HEK293 (cell line): Measurements from ENCODE around the gene PXDC1.

ENCODE experiments used
- CTCF ChIP-seq: fragments of 450-650 bp; formaldehyde crosslinking; IDR thresholded peaks from 2 replicates; pipeline ENCODE4 v1.5.1; 2016; ENCODE audit warnings: missing biosample characterization, missing genetic modification characterization
- PATZ1 ChIP-seq: fragments of 450-650 bp; formaldehyde crosslinking; IDR thresholded peaks from 2 replicates; pipeline ENCODE4 v1.5.1; 2016; ENCODE audit warnings: missing biosample characterization, missing genetic modification characterization
- PBX3 ChIP-seq: sonication (generic); formaldehyde crosslinking; IDR thresholded peaks from 2 replicates; pipeline ENCODE4 v1.8.1; 2022; ENCODE audit warnings: mild to moderate bottlenecking, moderate library complexity, missing genetic modification reagents
- REST ChIP-seq: fragments of 450-650 bp; formaldehyde crosslinking; IDR thresholded peaks from 2 replicates; pipeline ENCODE4 v1.5.1; 2016; ENCODE audit warnings: missing biosample characterization, missing genetic modification characterization
- YY1 ChIP-seq: fragments of 450-650 bp; formaldehyde crosslinking; IDR thresholded peaks from 2 replicates; pipeline ENCODE4 v1.5.1; 2018; ENCODE audit warnings: missing biosample characterization, missing genetic modification characterization
- ZNF112 ChIP-seq: fragments of 450-650 bp; formaldehyde crosslinking; IDR thresholded peaks from 2 replicates; pipeline ENCODE4 v1.5.0; 2017; ENCODE audit warnings: missing biosample characterization, missing genetic modification characterization
- ZNF362 ChIP-seq: fragments of 450-650 bp; formaldehyde crosslinking; IDR thresholded peaks from 2 replicates; pipeline ENCODE4 v1.5.1; 2016; ENCODE audit warnings: missing biosample characterization, missing genetic modification characterization
- ZNF366 ChIP-seq: fragments of 450-650 bp; formaldehyde crosslinking; conservative IDR thresholded peaks from 2 replicates; pipeline ENCODE4 v1.5.1; 2016; ENCODE audit warnings: missing biosample characterization, missing genetic modification characterization
- ZNF629 ChIP-seq: fragments of 450-650 bp; formaldehyde crosslinking; IDR thresholded peaks from 2 replicates; pipeline ENCODE4 v1.5.1; 2017; ENCODE audit warnings: missing biosample characterization, missing genetic modification characterization
- ZNF692 ChIP-seq: fragments of 450-650 bp; formaldehyde crosslinking; IDR thresholded peaks from 2 replicates; pipeline ENCODE4 v1.5.1; 2016; ENCODE audit warnings: missing biosample characterization, missing genetic modification characterization

- TF ChIP-seq ZNF366 (tag by site-specific recombination) (no peak), CTCF (tag by site-specific recombination) (no peak), ZNF362 (no peak), ZNF629 (tag by site-specific recombination) (no peak), REST (tag by site-specific recombination) (no peak), ZNF112 (tag by site-specific recombination) (no peak), YY1 (tag by site-specific recombination) (no peak), PBX3 (CRISPR knock-in tag) (no peak), PATZ1 (no peak), ZNF692 (no peak)
These were observed 37.7 kb upstream of the PXDC1 start for GRCh38 chr6:3789018-3789895.
